ENCODE results near the gene RPL31.
"Not testable (repeated sequence)": the region's sequence is repeated elsewhere in the genome, so short reads cannot be mapped to it uniquely, and the experiment has no call there.

RPL31 gene

DNA sequence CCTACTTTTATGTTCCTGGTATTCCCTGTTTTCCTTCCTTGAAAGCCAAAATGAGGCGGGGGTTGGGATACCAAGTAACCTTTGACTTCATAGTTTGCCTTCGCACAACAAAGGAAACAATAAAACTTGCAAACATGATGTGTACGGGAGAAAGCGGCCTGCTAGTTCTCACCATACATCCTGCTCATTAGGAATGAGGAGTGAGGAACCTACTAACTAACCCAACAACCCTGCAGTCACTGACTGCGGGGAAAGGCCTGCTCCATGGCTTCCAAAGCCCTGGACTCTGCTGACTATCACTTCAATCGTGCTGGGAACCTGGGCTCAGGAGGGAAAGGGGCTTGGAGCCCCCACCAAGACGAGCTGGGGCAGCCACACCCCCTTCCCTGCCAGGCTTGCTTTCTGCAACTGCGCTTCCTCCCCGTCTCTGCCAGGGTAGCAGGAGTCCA lies 24.2 kb downstream of the RPL31 start:
- DNase-seq (ENCODE audit: low read depth in 2 of 2) = no peak

GRCh38 chr2:101026923-101027469 lies 24.9 kb downstream of the RPL31 start:
- no peak for DNase-seq (ENCODE audit: low read depth in 2 of 2)

- DNase-seq (ENCODE audit: low read depth in 2 of 2) = no peak
Measured at GRCh38 chr2:101027852-101028251, 25.8 kb downstream of the RPL31 start.

GRCh38 chr2:101030866-101031554 lies 28.9 kb downstream of the RPL31 start:
- no peak for DNase-seq (ENCODE audit: low read depth in 2 of 2)

- no peak for DNase-seq (ENCODE audit: low read depth in 2 of 2)
Measured at GRCh38 chr2:101032084-101032776, 30.1 kb downstream of the RPL31 start.

- peak in 1 of 2 experiments; percentile 8 for DNase-seq (ENCODE audit: low read depth in 2 of 2)
Measured at GRCh38 chr2:101036562-101036961, 34.5 kb downstream of the RPL31 start.

- DNase-seq (ENCODE audit: low read depth in 2 of 2) = no peak
Measured at GRCh38 chr2:101037161-101037755, 35.2 kb downstream of the RPL31 start.

DNA sequence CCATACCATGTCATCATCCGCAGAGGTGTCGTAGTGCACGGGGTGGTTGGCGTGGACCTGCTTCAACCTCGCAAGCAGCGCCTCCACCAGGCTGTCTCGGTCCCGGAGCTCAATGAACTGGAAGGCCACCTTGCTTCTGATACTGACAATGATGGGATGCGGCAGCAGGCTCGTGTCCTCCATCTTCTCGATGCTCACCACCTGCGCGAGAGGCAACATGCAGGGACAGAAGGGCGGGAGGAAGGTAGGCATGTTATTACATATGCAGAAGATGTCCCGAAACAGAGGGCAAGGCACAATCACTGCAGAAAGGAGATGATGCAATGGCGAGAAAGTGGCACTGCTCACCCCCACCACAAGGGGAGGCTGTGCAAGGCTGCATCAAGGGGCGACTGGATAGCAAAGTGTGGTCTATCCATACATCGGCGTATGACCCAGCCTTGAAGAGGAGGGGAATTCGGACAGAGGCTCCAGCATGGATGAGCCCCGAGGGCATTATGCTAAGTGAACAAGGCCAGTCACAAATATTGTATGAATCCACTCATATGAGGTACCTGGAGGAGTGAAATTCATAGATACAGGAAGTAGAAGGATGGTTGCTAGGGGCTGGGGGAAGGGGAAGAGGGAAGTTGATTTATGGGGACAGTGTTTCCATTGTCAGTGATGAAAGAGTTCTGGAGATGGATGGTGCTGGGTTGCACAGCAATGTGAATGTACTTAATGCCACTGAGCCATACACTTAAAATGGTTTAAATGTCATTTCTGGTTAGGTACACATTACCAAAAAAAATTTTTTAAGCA lies 36.6 kb downstream of the RPL31 start:
- no peak for DNase-seq (ENCODE audit: low read depth in 2 of 2)

- no peak for DNase-seq (ENCODE audit: low read depth in 2 of 2)
Measured at GRCh38 chr2:101040072-101040471, 38.0 kb downstream of the RPL31 start.

DNA sequence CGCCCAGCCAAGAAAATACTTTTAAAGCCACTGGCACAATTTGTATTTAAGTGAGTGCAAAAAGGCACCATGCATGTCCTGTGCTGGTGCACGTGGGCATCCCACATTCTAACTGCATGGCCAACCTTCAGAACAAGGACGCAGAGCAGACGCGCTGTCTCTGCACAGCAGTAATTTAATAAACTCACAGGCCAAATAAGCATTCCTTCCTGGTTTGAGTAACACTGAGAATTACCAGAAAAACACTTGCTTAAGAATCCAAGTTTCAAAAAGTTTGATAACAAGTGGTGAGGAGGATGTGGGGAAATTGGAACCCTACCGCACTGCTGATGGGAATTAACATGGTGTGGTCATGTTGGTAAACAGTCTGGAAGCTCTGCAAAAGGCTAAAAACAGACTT lies 38.7 kb downstream of the RPL31 start:
- DNase-seq (ENCODE audit: low read depth in 2 of 2) = no peak

DNA sequence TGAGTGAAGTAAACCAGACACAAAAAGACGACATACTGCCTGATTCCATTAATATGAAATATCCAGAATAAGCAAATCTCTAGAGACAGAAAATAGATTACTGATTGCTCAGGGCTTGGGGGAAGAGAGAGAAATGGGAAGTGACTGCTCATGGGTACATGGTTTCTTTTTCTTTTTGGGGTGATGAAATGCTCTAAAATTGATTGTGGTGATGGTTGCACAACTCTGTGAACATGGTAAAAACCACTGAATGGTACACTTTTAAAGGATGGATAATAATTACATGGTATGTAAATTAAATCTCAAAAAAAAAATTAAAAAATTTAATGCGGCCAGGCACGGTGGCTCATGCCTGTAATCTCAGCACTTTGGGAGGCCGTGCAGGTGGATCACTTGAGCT lies 39.3 kb downstream of the RPL31 start:
- DNase-seq (ENCODE audit: low read depth in 2 of 2) = no peak

DNA sequence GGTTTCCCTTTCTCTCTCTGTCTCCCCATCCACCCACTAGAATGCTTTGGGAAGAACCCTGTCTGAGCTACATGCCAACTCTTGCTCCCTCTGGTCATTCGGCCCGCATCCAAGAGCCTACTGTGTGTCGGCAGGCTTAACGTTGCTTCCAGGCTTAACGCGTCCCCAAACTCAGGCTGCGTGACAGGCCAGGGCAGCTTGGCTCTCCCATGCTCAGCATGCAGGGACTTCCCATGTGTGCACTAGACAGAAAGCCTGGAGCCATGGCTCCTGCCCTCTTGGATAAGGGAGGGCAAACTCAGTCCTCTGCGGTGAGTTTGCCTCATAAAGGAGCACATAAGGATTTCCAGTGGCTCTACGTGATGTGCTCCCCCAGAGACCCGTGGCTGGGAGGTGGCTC lies 43.2 kb downstream of the RPL31 start:
- DNase-seq (ENCODE audit: low read depth in 2 of 2) = no peak

GRCh38 chr2:101047075-101047766 lies 45.1 kb downstream of the RPL31 start:
- no peak for DNase-seq (ENCODE audit: low read depth in 2 of 2)

GRCh38 chr2:101047774-101048173 lies 45.7 kb downstream of the RPL31 start:
- no peak for DNase-seq (ENCODE audit: low read depth in 2 of 2)

DNA sequence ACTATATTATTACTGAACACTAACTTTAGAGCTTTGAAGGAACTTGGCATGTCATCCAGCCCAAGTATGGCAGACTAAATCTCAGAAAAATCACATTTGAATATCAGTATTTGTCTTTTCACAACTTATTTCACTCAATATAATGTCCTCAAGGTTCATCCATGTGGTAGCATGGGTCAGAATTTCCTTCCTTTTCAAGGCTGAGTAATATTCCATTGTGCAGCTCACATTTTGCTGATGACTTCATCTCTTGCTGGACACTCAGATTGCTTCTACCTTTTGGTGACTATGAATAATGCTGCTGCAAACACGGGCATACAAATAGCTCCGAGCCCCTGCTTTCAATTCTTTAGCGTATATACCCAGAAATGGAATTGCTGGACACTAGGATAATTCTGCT lies 46.7 kb downstream of the RPL31 start:
- DNase-seq (ENCODE audit: low read depth in 2 of 2) = no peak

DNA sequence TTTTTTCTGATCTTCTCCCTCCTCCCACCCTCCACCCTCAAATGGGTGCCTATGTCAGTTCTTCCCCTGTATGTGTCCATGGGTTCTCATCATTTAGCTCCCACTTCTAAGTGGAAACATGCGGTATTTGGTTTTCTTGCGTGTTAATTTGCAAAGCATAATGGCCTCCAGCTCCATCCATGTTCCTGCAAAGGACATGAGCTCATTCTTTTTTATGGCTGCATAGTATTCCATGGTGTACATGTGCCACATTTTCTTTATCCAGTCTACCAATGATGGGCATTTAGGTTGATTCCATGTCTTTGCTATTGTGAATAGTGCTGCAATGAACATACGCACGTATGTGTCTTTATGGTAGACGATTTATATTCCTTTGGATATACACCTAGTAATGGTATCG lies 48.8 kb downstream of the RPL31 start:
- not testable (repeated sequence) for DNase-seq (ENCODE audit: low read depth in 2 of 2)

- DNase-seq (ENCODE audit: low read depth in 2 of 2) = no peak
Measured at GRCh38 chr2:101052147-101052546, 50.1 kb downstream of the RPL31 start.

DNA sequence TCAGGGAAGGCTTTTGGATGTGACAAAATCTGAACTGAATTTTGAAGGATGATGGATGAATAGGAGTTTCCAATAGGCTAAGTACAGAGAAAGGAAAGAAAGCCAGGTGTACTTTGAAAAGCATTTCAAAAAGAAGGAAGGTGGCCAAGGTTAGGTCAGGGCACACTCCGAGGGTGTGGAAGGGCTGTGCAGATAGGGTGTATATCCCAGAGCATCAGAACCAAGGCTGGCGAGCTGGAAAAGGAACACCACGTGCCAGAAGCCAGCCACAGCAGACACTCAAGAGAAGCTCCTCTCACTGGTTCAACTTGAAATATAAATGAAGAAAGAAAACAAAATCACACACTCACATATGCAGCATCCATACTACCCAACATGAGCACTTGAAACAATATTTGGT lies 51.0 kb downstream of the RPL31 start:
- no peak for DNase-seq (ENCODE audit: low read depth in 2 of 2)
